ENCODE results near the gene CBX5.
"Not testable (repeated sequence)": the region's sequence is repeated elsewhere in the genome, so short reads cannot be mapped to it uniquely, and the experiment has no call there.

The CBX5 gene

DNA sequence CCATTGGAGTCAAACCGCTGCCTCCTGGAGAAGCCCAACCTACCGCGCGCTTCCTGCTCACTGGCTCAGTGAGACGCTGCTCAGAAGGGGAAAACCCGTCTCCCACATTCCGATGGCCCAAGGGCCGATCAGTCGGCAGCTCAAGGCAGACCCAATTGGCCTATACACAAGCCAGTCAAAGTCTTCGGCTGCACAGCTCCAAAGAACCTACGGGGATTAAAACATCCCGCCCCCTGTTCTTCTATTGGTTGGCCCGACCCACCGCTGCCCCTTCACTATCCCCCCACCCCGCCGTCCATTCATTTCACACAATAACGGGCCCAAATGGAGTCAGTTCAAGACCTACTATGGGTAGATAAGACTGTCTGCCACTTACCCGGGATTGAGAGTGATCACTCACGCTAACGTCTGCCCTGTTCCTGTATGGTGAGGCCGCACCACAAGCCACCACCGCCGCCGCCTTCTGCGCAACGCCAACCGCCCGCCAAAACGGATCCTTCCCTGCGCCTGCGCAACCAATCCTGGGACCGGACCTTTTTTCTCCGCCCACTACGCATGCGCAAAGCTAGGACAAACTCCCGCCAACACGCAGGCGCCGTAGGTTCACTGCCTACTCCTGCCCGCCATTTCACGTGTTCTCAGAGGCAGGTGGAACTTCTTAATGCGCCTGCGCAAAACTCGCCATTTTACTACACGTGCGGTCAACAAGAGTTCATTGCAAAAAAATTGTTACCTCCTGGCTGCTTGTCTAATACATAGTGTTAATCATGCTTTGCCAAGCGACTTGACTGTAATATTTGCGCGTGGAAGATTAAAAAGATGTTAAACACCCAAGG is at the start of gene CBX5:
Gene CBX5, minus strand, starts transcription at position 491 of the 836 bp plus-strand sequence. CDS start 22,472 bp downstream, outside the sequence.
- peak; percentile 100 for DNase-seq (ENCODE audit: low read depth, low spot score)

DNA sequence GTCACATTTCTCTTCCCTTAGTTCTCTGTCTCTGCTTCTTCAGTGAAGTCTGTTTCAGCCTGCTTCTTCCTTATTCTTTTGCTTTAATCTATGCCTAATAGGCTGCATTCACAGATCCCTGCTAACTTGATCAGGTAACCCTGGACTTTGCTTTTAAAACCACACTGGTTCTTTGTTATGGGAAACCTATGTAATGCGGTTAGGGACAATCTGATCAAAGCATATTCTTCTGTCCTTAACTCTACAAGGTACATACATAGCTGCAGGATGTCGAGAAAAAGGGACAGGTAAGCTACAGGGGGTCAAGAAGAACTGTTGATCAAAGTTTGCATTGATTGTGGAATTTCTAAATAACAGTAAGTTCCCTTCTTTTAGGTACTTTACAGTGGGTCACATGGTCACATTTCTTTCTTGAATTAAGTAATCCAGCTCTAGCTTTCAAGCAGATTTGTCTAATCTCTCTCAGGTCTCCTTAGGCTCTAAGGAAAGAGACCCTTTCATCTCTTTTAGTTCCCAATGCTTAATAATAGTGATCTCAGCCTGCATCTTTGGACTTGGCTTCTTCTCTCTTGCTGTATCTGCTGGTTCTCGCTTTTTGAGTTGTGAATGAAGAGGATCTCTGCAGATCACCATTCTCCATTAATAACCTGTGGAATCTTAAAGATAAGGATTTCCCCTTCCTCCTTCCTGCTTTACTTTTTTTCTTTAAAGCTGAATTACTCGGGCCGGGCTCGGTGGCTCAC is 48.8 kb upstream of the CBX5 start:
- DNase-seq (ENCODE audit: low read depth, low spot score) = no peak

GRCh38 chr12:54325442-54326109 is 45.7 kb upstream of the CBX5 start:
- not testable (repeated sequence) for DNase-seq (ENCODE audit: low read depth, low spot score)

- peak; percentile 89 for DNase-seq (ENCODE audit: low read depth, low spot score)
Measured at GRCh38 chr12:54324617-54325441, 44.9 kb upstream of the CBX5 start, which contains the start of gene COPZ1. Gene COPZ1, plus strand, starts transcription at chr12:54325131. Its CDS starts 33 bp downstream, at chr12:54325164.

DNA sequence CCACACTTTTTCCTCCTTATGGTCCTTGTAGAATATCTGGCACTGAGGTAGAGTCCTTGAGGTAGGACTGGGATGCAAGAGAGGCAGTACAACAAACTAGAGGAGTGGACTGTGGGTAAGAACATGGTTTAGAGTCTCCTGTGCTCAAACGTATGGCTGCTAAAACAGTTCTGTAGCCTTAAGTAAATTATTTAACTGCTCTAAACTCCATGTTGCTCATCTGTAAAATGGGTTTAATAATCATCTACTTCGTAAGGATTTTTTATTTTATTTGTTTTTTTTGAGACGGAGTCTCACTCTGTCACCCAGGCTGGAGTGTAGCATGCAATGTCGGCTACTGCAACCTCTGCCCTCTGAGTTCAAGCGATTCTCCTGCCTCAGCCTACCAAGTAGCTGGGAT is 41.4 kb upstream of the CBX5 start:
- no peak for DNase-seq (ENCODE audit: low read depth, low spot score)

- DNase-seq (ENCODE audit: low read depth, low spot score) = not testable (repeated sequence)
Measured at GRCh38 chr12:54312309-54312708, 32.4 kb upstream of the CBX5 start.

DNA sequence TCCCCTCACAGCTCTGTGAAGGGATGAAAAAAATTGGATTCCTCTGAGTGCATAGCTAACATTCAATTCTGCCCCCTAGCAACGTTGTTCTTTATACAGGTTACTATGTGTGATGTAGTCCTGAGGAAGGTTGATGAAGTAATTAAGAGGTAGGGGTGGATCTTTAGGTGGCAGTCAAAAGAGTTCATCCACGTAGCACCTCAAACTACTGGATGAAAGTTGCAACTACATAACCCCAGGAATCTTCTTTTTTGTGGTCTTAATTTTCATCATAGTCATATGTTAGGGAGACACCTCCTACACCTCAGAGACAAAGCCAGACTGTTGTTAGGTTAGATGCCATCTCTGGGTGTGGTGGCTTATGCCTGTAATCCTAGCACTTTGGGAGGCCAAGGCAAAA is 31.1 kb upstream of the CBX5 start:
- DNase-seq (ENCODE audit: low read depth, low spot score) = no peak

DNA sequence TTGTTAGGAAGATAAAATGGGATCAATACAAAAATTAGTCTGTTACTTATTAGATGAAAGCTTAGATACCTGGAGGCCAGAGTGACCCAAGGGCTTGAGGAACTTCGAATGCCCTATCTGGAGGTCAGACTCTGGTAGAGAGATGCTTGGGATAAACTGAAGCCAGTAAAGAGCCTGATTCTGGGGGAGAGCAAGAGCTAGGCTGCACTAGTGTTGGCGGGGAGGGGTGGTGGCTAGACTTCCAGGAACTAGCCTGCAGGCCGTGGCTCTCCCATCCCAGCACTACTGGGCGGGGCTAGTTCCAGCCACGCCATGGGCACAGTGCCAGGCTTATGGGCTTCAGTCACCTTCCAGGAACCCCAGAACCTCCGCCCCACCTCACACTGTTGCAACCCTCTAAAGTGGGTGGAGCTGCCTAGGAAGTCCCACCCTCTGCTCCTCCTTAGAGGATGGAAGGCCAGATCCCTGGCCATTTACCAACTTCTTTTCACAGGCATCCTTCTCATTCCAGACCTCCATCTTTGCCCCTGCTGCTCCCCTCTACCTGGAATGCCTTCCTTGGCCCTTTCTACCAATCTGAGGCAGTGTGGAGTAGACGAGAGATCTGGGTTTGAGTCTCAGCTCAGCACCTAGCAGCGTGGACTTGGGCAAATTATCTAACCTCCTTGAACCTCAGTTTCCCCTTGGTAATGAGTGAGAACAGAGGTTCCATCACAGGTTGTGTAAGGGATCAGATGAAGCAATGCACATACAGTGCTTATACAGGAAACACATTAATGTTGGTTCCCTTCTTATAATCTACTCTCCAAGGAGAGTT is 27.2 kb upstream of the CBX5 start:
- no peak for DNase-seq (ENCODE audit: low read depth, low spot score)

DNA sequence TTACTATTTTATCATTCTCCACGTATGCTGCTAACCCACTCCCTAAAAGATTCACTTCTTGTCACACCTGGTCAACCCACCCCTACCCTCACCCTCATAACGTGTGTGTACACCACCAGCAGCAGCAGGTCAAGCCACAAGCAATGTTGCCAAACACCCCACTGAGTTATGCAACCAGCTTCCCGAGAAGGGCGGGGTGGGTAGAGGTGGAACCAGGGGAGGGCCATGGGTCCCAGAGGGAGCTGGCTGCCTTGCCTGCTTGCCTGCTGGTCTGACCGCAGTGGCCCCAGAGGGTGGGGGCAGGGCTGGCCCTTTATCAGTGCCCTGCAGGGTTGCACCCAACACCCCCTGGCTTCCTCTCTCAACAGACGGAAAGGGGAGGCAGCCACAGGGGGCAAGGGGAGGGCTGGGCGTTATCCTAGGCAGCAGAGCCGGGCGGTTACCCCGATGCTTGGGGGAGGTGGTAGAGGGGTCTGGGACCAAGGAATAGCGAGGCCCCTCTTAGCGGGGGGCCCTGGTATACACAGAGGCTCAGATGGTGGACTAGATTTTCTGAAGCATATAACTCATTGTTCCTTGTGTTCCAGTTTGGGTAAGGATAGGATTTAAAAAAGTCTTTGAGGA is 24.4 kb upstream of the CBX5 start:
- no peak for DNase-seq (ENCODE audit: low read depth, low spot score)

DNA sequence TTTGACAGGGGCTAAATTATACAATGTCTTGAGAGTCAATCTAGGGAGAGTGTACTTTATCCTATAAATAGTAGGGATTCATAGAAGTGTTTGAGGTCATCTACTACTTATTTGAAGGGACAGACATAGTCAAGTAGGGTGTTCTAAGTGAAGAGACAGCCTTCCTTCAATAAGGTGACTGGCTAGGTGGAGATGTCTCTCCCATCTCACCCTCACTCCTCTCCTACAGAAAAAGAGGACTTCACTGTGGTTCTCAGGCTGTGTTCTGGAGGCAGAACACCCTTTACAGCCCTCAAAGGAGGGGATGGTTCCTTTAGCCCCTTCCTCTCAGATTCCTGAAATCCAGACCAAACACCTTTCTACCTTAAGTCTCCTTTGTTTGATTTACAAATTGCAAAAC is 23.7 kb upstream of the CBX5 start:
- no peak for DNase-seq (ENCODE audit: low read depth, low spot score)

GRCh38 chr12:54301428-54302048 is 21.6 kb upstream of the CBX5 start:
- DNase-seq (ENCODE audit: low read depth, low spot score) = no peak

DNA sequence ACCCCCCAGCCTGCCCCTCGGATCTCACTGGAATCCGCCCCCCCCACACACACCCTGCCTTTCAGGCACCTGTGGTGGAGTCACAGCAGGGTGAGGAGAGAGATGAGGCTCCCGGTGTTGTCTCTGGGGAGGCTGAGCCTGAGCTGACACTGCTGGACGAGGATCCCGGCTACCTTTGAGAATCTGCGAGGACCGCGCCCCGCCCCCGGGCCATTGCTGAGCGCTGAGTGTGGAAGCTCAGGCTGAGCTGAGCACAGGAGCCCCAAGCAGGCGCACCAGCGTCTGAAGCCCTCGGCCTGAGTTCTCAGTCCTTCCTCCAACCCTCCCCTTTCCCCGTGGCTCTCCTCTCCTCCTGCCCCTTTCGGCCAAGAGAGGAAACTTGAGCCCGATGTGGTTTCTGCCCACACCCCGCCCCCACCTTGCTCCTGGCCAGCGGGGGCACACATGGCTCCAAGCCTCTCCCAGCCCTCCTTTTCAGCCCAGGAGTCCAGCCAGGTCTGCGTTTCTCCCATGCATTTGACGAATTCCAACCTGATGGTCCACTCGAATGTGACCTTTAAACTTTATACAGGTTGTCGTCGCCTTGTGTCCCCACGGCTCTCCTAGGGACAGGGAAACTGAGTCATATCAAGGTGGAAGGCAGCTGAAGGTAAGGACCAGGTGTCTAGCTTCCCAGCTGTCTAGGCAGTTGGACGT is 21.0 kb upstream of the CBX5 start, which contains the start of gene NFE2:
Gene NFE2, minus strand, starts transcription at position 284 of the 696 bp plus-strand sequence. CDS start 5,767 bp downstream, outside the sequence.
- no peak for DNase-seq (ENCODE audit: low read depth, low spot score)

GRCh38 chr12:54300225-54300731 is 20.4 kb upstream of the CBX5 start:
- DNase-seq (ENCODE audit: low read depth, low spot score) = no peak

DNA sequence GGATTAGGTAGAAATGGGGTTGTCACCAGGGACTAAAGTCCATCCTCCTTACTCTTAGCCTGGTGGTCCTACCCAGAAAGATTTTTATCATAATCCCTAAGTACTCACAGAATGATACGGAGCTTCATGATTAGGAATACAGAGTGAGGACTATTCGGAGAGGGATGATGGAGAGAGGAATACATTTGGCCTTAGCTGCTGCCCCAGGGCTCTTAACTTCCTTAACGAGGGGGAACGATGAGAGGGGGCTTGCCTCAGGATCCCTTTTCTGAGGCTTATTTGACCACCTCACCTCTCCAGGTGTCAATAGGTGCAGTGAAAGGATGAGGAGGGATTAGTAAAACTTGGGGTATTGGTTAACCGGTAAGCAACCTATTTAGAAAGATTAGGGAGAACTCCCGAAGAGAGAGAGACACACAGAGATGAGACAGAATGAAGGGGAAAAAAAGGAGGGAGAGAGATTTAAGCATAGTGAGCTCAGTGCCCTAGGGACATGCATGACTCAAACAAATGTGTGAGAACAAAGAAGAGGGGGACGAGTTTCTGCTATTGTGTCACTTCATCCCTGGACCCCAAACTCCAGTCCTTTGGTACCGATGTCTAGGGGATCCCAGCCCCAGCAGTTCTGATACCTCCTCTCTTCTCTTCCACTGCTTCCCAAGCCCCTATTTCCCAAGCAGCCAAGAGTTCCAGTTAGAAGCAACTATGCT is 19.7 kb upstream of the CBX5 start:
- DNase-seq (ENCODE audit: low read depth, low spot score) = no peak

DNA sequence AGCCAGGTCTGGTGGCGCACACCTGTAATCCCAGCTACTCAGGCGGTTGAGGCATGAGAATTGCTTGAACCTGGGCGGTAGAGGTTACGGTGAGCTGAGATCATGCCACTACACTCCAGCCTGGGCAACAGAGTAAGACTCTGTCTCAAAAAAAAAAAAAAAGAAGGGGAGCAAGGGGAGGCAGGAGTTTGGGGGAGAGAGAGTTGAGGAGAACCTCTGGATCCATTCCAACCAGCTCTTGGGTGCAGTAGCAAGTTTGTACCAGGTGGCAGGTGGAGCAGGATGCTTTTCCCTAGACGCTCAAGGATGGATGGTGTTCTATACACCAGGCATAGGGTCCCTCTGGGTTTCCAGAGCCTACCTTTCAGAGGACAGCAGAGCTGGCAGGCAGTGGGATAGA is 19.0 kb upstream of the CBX5 start:
- no peak for DNase-seq (ENCODE audit: low read depth, low spot score)

GRCh38 chr12:54296393-54297099 is 16.6 kb upstream of the CBX5 start:
- no peak for DNase-seq (ENCODE audit: low read depth, low spot score)

DNA sequence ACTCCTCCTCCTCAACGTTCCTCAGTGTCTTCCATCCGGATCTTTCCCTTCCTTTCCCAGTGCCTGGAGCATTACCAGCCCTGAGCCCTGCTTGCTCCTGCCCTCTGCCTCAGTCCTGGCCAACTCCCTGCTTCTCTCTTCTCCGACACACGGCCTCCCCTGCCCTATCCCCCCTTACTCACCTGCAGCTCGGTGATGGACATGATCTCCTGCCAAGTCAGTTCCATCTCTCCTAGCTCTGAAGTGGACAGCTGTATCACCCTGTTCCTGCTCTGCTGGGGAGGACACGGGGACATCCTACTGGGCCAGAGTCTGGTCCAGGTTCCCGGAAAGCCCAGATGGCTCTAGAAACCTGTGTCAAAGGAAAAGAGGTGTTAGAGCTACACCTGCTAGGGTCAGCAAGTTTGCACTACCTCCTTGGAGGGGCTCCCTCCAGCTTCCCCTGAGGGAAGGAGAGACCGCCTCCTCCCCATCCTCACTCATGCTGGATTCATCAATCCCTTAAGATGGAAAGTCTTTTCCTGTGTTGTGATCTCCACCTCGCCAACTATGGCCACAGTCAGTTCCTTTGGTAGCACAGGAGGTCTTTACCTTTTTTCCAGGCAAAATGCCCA is 15.1 kb upstream of the CBX5 start:
- DNase-seq (ENCODE audit: low read depth, low spot score) = no peak

All from activated CD4-positive, CD25-positive, alpha-beta regulatory T cell treated with anti-CD3 and anti-CD28 coated beads, Interleukin-2, amount 50 U/mL, for 16 hours (primary cell).